CD4-positive, alpha-beta T cell treated with Interferon alpha-2 for 1 hour (primary cell): ENCODE measurements around the gene CPXM1.
"Not testable (repeated sequence)": the region's sequence is repeated elsewhere in the genome, so short reads cannot be mapped to it uniquely, and the experiment has no call there.

ENCODE experiments used
- DNase-seq, 2 donors: peaks; one replicate each; pipeline ENCODE4 v3.0.0-alpha.2; 2020 to 2022

The CPXM1 gene

DNA sequence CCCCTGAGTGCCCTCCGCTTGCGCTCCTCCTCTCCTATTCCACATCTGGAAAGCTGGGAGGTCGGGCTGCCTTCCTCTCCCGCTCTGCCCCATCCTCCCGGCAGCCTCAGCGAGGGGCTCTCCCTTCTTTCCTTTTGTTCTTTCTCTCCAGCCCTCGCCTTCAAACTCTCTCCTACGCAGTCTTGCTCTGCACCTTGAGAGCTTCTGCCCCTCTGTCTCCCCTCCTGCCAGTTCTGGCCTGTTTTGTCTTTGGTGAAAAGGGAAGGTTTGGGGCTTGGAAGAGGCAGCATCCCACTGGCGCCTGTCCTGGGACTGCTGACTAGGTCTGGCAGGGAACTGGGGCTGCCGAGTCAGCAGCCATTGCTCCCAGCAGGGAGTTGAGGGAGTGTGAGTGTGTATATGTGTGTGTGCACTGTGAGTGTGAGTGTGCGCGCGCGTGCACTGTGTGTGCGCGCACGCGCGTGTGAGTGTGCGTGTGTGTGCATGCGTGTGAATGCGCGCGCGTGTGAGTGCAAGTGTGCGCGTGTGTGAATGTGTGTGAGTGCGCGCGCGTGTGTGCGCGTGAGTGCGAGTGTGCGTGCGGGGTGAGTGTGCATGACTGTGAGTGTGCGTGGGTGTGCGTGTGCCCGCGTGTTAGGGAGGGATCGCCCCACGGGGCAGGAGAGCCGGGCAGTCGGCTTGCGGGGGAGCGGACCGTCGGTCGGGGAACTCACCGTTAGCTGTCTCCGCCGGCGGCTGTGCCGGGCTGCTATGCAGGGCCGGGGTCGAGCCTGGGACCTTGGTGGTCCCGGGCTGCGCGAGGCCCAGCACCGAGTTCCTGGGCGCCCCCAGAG lies 523 bp downstream of the CPXM1 start:
- DNase-seq = peak in 1 of 2 donors; percentile 9

DNA sequence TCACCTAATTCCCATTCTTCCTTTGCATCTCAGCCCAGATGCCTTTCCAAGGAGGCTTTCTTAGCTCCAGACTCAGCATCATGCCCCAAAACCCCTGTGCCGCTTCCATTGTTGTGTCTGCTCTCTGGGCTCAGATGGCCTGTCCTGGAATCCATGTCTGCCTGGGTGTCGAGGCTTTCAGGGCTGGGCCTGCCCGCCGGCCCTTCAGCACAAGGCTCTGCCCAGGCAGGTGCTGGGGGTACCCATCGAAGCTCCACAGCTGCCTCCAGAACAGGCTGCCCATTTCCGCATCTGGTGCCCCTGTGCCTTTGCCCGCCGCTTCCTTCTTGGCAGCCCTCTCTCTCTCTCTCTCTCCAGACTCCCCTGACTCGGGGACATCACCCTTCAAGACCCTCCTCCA lies 1.2 kb downstream of the CPXM1 start:
- no peak for DNase-seq

DNA sequence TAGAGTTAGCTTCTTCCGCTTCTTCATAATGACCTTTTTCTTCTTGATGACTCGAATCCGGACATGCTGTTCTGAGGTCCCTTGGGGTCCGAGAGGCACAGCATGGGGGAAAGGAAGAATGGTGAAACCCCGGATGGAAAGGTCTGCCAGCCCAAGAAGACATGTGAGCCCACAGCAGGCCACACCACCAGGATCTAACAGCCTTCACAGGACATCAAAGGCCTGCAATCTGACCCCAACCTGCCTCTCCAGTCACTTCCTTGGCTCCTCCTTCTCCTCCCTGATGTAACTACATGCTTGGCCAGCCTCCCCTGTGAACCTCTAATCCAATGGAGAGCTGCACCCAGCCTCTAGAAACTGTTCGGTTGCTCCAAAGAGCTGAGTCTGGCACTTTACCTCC lies 1.6 kb downstream of the CPXM1 start:
- no peak for DNase-seq

DNA sequence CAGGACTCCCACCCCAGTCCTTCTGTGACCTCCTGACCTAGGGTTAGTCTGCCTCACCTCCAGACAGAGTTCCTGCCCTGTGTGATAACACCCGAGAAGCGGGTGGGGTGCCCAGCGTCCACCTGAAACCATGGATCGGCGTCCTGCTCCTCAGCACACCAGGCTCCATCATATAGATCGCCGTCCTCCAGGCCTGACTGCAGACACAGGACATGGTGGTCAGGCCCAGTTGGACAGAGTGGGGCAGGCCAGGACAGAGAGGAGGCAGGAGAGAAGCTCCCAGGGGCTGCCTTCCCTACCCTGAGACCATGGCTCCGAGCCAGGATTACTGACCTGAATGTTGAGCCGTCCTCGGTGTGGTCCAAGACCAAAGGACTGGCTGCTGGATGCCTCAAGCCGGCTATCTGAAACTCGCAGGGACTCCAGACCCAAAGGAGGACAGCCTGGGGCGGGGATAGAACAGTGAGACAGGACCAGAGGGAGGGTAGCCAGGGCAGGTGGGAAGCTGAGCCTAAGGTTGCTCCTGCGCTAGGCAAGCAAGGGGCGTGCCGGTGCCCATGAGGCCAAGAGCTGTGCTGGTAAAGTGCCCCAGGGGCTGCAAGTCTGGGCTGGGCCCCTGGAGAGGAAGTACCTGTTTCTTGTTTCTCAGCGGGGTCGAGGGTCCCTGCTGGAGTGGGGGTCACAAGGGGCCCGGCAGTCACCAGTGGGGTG lies 2.2 kb downstream of the CPXM1 start:
- no peak for DNase-seq

DNA sequence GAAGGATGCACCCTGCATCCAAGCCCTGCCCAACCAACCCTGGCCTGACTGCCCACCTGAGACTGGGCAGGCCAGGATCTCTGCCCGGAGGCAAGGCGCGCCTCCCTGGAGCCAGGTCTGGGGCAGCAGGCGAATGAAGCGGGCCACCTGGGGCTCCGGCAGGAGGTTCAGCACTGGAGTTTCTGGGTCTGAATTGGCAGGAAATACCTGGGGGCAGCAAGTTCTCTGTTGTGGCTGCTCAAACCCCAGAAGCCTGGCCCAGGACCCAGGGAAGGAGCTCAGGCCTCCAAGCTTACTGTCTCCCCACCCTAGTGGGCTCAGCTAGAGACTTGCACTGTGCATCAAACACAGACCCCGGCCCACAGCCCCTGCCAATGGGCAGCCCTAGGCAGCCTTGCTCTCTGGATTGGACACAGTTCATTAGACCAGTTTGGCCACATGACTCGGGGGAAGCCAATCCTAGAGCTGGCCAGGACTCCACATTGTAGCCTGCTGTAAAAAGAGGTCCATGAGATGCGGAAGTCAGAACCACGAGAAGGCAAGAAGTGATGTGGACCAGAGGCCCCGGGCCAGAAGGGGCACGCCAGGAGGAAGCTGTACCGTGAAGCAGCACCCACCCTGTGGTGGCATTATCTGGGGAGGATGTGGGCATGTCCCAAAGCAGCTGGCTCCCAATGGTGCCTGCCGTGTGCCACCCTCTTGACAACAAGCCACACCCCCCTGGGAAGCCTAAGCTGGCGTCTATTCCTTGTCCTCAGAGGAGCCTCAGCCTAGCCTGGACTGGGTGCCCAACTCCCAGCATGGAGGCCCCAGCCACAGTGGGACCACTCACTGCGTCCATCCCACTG lies 3.1 kb downstream of the CPXM1 start:
- no peak for DNase-seq

DNA sequence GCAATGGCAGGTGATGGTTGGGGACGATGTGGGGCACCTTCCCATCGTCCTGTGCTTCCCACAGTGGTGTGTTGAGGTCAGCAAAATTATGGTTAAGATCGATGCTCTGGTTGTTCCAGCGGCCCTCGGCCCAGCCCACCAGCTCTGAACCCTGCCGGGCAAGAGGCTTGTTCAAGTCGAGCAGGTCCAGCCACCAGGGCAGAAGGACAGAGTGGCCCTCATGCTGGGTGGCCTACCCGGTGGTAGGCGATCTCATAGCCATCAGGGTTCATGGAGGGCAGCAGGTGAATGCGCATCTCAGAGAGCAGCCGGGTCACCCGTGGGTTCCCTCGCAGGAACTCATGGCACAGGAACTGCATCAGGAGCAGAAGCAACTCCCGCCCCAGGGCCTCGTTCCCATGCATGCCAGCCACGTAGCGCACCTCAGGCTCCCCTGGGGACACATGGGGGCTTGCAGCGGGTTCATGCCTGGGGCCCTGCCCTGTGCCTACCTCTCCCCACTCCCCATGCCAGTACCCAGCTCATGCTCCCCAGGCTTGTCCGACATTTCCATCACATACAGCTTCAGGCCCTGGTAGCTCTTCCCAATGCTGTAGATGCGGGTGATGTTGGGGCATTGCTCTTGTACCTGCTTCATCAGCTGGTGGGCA lies 4.3 kb downstream of the CPXM1 start:
- DNase-seq = no peak

DNA sequence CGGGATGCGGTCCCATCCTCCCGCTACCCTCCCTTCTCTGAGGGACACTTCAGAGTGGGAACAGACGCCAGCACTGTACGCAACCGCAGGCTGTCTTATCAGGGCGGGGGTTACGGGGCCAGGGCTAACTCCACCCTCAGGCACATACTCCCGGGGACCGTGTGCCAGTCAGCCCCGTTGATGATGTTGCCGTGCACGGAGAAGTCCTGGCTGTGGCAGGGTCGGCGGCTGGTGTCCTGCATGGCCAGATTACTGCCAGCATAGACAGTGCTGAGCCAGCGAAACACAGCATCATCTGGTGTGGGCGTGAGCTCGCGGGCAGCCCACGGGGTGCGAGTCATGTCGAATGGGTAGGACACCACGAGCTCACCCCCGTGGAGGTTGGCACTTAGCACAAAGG lies 5.0 kb downstream of the CPXM1 start:
- no peak for DNase-seq

DNA sequence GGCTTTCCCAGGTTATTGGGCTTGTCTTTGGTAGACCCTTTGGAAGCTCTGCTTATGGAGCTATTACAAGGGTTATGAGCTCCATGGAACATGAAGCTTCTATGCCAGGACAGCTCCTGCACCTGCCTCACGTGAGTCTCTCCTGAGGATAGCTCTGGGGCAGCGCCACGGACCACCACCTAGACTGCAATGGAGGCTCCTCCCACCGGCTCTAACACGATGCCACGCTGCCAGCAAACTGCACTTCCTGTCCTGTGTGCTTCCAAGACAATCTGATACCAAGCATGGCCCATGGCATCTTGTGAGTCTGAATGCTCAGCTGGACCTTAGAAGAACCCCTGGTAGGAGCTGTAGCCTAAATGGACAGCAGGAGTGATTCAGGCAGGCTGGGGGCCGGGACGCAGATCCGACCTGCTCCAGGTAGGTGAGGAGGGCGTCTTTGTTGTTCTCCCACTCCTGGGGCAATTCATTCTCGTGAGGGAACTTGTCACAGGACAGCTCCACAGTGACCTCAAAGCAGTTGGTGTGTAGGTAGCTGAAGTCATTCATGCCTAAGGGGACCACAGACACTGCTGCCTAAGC lies 5.5 kb downstream of the CPXM1 start:
- DNase-seq = no peak

DNA sequence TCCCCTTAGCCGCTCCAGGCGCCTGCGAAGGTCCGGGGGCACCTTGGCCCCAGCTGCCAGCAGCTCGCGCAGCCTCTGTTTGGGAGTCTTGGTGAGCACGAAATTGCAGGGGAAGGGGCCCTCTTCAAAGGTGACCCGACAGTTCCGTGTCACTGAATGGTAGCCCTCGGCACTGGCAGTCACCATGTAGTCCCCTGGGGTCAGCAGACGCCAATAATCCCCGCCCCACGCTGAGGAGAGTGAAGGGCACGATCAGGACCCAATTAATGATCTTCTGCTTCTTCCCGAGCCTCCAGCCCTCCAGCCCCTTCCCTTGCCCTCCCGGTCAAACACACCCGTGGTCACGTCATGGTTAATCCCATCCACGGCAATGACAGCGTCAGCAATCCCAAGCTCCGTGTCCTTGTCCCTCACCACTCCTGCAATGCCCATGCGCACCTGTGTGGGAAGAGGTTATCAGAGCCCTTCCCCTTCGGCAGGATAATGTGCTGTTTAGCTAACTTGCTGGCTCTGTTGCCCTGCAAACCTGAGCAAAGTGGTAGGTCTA lies 6.2 kb downstream of the CPXM1 start:
- DNase-seq = no peak

DNA sequence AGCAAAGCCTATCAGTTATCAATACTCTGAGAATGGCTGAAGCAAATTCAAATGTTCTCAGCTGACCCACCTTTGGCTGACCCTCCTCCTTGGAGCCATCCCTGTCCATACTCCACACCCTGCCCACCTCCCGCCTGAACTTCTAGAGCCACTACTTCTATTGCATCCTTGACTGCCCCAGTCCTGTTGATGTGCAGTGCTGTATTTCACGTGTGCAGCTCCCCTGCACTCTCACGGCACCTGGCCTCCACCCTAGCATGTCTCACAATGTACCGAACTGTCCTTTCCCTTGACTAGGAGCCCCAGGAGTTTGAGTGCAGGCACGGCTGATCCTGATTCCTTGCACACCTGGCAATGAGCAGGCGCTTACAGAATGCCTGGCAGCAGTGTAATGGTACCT lies 7.0 kb downstream of the CPXM1 start:
- DNase-seq = no peak

DNA sequence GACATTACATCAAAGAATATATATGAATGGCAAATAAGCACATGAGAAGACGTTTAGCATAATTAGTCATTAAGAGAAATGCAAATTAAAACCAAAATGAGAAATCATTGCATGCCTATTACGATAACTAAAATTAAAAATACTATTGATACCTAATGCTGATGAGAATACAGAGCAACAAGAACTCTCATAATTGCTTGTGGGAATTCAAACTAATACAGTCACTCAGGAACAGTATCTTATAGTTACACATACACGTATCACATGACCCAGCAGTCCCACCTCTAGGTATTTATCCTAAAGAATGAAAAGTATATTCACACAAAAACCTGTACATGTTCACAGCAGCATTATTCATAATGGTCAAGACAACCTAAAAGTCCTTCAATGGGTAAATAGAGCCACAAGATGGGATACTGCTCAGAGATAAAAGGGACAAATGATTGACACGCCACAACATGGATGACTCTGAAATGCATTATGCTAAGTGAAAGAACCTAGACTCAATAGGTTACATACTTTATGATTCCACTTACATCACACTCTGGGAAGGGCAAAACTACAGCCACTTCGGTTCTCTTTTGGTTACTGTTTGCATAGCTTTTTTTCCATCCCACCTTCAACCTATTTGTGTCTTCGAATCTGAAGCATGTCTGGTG lies 16.4 kb downstream of the CPXM1 start:
- no peak for DNase-seq

DNA sequence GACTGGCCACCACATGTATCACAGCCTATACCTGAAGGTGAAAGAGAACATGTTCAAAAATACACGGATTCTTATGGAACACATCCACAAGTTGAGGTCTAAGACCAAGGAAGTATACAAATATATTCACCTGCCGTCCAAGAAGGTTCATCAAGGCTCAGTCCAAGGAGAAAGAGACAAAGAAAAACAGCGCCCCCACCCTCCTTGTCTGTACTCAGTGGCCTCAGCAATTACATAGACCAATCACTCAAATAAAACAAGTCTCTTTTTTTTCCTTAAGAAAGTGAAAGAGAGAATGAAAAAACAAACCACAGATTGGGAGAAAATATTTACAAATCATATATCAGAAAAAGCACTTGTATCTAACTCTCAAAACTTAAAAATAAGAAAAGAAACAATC lies 19.5 kb downstream of the CPXM1 start:
- DNase-seq = no peak

DNA sequence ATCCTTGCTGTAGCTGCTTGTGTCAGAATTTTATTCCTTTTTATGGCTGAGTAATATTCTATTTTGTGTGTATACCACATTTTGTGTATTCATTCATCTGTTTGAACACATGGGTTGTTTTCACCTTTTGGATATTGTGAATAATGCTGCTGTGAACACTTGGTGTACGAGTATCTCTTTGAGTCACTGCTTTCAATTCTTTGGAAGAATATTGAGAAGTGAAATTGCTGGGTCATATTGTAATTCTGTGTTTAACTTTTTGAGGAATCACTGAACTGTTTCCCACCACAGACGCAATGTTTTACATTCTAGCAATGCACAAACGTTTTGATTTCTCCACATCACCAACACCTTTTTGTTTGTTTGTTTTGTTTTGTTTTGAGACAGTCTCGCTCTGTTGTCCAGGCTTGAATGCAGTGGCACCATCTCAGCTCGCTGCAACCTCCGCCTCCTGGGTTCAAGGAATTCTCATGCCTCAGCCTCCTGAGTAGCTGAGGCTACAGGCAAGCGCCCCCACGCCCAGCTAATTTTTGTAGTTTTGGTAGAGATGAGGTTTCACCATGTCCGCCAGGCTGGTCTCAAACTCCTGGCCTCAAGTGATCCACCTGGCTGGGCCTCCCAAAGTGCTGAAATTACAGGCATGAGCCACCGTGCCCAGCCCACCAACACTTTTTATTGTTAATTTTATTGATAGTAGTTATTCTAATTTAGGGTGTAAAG lies 21.7 kb downstream of the CPXM1 start:
- DNase-seq = no peak

DNA sequence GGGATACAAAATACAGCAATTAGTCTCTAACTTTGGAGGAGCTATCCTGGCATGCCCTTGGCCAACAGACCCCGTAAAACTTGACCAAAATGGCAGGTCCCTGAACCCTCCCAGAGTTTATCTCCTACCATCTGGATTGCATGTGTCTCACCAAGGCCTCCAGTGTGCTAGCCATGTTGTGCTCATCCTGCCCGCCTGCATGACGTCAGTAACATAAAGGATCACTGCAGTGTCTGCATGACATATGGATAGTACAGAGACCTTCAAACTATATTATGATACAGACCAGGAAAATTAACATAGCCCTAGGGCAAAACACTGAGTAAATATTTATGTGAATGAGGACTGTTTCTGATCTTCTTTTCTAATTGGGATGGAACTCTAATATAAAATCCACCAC lies 25.3 kb downstream of the CPXM1 start:
- no peak for DNase-seq

DNA sequence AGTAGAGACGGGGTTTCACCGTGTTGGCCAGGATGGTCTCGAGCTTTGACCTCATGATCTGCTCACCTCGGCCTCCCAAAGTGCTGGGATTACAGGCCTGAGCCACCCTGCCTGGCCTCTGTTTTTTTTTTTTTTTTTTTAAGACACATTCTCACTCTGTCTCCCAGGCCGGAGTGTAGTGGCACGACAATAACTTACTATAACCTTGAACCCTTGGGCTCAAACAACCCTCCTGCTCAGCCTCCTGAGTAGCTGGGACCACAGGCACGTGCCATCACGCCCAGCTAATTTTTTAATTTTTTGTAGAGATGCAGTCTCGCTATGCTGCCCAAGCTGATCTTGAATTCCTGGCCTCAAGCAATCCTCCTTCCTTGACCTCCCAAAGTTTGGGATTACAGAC lies 26.6 kb downstream of the CPXM1 start:
- DNase-seq = no peak

DNA sequence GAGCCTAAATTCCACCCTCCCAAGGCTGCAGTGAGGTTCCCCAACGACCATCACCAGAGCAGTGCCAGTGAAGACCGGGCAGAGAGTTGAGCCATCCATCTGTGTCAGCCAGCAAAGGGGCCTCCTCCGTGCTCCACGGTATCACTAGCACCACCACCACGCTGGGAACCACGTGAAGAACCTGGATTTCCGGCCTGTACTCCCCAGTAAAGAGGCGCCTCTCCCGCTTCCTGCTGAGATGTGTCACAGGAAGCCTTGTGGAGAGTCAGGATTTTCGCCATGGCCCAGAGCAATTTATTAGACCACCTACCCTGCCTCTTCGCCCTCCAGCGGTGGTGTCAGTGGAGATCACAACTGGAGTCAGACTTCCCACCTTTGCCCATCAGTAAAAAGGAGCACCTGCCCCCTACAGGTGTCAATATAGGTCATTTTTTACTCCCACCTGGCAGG lies 28.8 kb downstream of the CPXM1 start:
- no peak for DNase-seq

DNA sequence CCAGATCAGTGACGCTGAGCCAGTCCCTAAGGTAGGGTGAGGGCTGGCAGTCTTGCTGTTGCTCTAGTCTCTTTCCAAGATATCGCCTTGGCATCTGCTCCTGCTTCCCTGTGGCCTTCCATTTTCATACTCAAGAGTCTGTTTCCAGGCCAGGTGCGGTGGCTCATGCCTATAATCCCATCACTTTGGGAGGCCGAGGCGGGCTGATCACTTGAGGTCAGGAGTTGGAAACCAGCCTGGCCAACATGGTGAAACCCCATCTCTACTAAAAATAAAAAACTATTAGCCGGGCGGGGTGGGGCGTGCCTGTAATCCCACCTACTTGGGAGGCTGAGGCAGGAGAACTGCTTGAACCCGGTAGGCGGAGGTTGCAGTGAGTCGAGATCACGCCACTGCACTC lies 30.3 kb downstream of the CPXM1 start:
- DNase-seq = not testable (repeated sequence)

DNA sequence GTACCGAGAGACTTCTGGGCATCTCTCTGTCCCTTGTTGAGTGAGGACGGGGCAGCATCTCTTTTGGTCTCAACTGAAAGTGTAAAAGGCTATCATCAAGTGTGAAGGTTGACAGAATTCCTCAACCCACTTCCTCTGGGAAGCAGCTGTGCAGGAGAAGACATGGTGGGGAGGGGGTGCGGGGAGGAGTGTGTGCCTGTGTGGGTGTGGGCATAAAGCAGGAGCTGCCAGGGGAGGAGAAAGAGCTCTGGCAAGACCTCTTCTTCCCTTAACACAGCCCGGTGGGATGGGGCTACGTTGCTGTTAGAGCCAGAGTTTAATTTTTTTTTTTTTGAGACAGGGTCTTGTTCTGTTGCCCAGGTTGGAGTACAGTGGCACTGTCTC lies 31.8 kb downstream of the CPXM1 start:
- no peak for DNase-seq

DNA sequence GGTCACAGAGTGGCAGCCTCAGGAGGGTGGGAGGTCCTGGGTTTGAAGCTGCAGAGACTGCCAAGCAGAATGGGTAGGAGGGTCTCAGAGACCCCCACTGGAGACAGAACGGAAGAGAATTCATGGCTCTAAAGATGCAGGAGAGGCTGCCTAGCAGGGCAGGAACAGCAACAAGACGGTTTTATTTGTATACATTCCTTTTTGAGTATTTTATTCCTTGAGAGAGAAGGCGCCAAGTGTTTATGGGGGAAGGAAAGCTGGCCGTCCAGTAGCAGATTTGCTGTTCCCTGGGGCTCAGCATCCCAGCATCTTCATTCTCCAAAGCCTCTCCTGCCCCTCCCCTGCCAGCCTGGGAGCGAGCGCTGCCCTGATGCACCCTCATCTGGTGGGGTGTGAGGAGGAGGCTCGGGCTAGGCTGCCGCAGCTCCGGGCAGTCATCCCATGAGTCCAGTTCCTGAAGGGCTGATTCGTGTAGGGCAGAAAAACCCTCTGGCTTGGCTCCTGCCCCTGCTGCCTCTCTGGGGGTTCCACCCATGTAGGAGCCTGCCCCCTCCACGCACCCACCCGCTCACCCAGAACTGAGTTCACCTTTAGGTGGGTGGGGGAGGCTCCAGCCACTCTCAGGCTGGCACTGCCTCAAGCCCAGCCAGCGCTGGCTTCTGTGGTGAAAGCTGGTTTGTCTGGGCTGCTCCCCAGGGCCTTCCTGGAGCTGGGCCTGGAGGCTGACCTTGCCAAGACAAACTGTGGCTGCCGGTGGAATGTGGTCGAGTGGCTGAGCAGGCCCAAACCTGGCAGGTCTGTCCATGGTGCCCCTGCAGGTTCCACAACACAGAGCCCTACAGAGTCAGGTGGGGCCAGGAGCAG lies 32.4 kb downstream of the CPXM1 start:
- DNase-seq = no peak

DNA sequence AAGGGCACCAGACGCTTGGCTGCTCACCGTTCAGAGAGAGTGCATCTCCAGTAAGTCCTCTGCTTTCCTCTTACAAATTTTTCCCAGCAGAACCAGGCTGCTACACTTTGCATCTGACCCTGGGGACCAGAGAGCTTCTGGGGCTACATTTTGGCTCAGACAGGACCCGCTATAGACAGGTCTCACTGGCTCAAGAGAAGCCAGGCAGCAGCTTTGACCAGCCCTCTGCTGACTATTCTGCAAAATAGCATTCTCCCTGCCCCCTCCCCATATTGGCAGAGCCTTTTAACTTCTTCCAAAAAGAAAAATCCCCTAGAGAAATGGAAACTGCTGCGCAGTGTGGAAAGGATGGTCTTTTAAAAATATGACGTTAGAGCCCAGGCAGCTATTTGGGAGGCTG lies 37.2 kb downstream of the CPXM1 start:
- DNase-seq = no peak
